HG02571 (cell line): Measurements from ENCODE around the gene SP1.
"Not testable (repeated sequence)": the region's sequence is repeated elsewhere in the genome, so short reads cannot be mapped to it uniquely, and the experiment has no call there.

Experiments used
- ATAC-seq: cut with Tn5 transposase; IDR thresholded peaks from one replicate; pipeline ENCODE4 v1.9.1; 2021; ENCODE audit warnings: mild to moderate bottlenecking, moderate library complexity; ENCODE audit not compliant: unreplicated experiment

The SP1 gene

GRCh38 chr12:53444593-53445325, 64.8 kb downstream of the SP1 start:
- not testable (repeated sequence) for ATAC-seq

GRCh38 chr12:53450936-53451335, 71.0 kb downstream of the SP1 start:
- no peak for ATAC-seq

GRCh38 chr12:53451661-53452158, 71.7 kb downstream of the SP1 start, which contains the start of gene PCBP2:
PCBP2 (plus strand) TSS chr12:53452102; CDS start chr12:53454801, 2,699 bp downstream.
- ATAC-seq = peak; percentile 94

DNA sequence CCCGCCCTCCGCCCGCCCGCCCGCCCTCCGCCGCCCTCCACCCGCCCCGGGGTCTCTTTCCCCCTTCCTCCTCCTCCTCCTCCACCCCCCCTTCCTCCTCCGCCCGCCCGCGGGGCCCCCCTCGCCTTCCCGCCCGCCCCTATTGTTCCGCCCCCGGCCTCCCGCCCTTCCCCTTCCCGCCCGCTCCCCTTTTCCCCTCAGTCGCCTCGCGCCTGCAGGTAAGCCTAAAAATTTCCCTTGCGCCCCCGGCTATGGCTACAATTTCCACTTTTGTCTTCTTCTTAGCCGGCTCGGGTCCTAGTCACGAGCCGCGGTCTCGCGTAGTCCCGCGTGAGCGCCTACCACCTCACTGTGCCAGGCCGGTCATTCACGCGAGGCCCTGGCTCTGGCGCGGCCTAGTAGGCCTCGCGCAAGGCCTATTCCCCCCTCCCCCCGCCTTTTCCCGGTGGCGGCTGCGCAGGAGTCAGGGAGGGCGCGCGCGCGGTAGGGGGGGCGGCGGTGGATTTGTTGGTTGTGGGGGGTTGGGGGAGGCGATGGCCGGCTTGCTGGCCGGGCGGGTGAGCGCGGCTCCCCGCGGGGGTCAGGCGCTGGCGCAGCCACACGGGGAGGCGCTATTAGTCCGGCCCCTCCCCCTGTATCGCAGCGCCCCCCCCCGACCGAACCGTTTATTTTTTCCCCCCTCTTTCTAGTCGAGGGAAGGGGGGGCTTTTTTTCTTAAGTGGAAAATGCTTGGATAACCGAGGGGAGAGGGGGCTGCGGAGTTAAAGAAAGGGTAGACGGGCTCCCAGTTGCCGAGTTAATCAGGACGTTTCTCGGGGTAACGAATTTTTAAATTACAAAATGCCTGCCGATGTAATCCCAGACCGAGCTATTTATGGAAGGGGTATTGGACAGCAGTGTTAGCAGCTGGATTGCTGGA, 72.4 kb downstream of the SP1 start:
- peak; percentile 41 for ATAC-seq

DNA sequence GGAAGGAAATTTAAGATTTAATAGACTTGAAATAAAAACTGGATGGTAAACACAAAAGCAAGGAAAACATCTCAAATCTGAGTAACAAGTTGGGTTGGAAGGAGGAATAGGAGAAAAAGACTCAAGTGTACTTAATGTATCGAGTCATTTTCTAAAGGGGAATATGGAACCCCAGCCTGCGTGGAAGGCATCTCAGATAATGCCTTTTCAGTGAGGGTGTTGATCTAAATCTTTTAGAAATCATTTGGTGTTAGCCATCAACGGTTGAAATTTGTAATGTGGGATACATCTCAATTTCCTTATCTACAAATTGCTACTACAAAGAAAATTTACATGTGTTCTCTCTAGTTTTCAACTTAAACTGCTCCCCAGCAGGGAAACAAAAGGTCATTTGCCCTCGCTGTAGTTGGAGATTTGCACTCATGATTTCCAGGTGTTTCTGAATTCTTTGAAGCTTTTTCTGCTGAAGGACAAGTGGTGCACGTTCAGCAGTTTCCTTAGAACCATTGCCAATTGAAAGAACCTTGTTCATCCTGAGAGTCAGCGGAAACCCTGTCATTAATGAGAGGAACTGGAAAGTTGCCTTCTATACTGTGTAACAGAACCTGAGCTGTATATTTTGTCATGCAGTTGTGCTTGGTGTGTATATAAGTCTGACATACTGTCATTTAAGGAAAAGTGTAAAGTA, 74.1 kb downstream of the SP1 start:
- ATAC-seq = no peak

- ATAC-seq = no peak
These were observed 74.7 kb downstream of the SP1 start for GRCh38 chr12:53454707-53455106.

- no peak for ATAC-seq
These were observed 76.8 kb downstream of the SP1 start for GRCh38 chr12:53456654-53457366.

DNA sequence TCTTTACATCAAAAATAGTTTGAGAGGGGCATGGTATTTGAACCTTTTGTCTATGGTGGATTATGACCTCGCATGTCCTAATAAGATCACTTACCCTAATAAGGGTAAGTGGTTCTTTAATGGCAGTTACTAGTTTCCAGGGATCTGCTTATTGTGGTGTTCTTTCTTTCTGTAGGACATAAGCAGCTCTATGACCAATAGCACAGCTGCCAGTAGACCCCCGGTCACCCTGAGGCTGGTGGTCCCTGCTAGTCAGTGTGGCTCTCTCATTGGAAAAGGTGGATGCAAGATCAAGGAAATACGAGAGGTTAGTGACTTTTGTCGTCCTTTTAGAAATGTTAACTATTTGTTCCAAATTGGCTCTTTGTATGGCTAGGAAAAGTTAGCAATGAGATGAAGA, 79.1 kb downstream of the SP1 start:
- no peak for ATAC-seq

- ATAC-seq = no peak
These were observed 81.1 kb downstream of the SP1 start for GRCh38 chr12:53461059-53461458.

DNA sequence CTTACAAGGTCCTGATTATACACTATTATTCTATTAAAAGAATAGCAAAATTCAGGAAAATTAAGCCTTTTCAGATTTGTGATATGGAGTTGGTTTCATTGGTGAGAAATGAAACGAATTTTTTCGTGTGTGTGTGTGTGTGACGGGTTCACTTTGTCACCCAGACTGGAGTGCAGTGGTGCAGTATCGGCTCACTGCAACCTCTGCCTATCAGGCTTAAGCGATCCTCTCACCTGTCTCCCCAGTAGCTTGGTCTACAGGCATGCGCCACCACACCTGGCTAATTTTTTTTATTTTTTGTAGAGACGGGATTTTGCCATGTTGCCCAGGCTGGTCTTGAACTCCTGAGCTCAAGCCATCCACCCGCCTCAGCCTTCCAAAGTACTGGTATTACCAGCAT, 81.6 kb downstream of the SP1 start:
- no peak for ATAC-seq

DNA sequence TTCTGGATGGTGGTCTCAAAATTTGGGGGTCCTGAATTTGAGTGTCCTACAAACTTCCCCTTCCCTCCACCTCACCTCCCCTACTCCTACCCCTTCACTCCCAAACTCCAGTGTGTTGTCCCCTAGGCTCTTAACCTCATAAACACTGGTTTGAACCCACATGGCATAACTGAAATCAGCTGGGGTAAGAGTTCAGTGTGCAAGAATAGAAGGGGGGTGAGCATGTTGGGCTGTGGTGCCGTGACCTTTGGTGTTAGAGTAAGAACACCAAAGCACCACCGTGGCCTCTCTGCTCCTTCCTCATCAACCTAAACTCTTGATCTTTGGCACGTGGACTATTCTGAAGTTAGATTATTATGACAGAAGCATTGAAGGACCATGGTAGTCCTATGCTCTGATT, 83.0 kb downstream of the SP1 start:
- no peak for ATAC-seq

DNA sequence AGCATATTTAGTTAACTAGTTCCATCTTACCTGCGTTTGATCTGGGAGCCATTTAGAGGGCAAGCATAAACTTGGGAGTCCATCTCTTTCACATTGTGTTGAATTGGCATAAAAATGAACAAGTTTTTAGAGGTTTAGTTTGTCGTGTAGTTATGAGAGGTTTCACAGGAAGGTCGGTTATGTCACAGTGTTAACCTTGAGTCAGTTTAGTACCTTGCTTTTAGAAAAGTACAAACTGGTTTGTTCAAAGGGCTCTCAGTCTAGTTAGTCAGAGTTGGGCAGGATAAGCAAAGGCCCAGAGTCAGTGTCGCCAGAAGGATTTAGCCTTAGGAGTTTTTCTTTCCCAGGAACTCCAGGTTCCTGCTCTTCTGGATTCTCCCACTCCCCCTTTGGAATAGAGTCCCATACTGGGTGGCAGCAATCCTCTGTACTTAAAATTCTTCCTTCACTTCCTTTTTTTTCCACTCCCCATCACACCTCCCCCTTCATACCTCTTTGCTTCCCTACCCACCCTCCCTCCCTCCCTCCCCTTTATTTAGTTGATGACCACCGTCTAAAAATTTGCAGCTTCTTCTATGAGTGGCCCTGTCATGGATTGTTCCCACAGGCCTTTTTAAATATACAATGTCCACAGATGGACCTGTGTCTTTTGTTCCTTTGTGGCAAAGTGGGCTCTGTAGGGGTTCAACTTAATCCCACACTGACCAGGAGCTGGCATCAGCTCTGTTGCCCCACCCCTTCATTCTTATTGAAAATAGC, 84.0 kb downstream of the SP1 start:
- no peak for ATAC-seq

- no peak for ATAC-seq
These were observed 84.9 kb downstream of the SP1 start for GRCh38 chr12:53464685-53465418.

GRCh38 chr12:53465679-53466078, 85.7 kb downstream of the SP1 start:
- no peak for ATAC-seq
